NCI-H146 (cell line): Measurements from ENCODE around the gene MYL5.
A peak's percentile ranks its signal among the peaks of the same experiment; 100 is the strongest.

Source experiments
- DNase-seq: peaks from one replicate; lab custom pipeline; 2025; lab: John Stamatoyannopoulos, UW

MYL5 gene

DNA sequence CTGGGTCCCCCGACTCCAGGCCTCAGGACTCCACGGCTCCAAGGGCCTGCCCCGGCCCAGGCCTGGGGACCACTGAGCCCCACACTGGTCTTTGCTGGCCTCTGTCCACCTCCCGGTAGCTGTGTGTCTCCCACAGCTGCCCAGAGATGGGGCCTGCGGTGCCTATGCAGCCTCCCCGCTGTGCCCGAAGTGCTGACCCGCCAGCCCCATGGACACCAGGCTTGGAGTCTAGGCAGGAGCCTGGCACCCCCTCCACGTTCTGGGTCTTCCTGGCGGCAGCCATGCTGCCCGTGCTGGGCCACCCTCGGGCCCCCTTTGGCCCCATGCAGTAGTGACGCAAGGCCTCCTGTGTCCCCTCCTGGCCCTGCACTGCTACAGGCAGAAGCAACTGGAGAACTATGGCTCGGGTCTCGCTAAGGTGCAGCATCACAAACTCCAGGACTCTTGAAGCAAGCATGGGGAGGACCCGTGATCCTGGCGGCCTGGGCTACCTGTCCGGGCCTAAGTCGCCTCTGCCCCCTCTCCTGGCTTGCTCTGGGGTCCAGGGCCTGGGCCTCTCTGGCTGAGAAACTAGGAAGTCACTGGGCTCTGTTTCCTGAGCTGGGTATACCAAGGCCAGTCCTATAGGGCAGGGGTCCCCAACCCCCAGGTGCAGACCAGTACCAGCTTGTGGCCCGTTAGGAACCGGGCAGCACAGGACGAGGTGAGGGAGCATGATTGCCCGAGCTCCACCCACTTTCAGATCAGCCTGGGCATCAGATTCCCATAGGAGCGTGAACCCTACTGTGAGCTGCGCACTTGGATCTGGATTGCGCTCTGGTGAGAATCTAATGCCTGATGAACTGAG, 917 bp downstream of the MYL5 start:
- no peak for DNase-seq

DNA sequence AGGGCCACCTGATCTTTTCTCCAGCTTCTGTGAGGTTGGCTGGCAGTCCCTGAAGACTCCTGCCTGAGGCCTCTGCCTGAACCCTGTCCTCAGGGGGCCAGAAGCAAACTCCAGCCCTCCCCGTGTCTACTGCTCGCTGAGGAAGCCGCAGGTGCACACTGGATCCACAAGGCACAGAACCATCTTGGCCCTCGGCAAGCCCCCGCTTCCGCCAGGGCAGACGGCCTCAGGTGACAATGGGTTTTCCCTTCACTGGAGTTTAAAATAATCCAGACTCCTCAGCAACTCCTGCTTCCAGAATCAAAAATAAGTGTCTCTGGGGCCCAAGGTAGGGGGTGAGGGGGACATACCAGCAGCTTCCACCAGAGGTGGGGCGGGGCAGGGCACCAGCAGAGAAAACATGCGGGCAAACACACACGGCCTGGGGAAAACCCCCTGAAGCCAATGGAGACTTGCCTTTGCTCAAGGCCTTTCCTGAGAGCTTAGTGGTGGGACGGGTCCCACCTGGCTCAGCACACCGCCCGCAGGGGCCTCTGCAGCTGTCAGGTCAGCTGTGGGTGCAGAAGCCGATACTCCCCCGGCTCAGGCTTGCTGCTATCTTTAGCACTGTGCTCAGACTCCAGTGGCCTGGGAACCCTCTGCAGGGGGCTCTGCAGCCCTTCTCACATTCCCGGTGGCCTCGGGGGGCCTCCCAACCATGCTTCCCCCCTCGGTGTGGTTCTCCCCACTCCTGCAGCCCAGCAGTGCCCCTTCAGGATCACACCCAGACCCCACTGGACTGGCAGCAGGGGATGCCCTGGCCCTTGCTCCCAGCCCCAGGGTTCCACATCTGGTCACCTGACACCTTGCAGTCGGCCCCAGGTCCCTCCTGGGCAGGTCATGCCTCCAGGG, 1.9 kb downstream of the MYL5 start:
- DNase-seq: no peak

DNA sequence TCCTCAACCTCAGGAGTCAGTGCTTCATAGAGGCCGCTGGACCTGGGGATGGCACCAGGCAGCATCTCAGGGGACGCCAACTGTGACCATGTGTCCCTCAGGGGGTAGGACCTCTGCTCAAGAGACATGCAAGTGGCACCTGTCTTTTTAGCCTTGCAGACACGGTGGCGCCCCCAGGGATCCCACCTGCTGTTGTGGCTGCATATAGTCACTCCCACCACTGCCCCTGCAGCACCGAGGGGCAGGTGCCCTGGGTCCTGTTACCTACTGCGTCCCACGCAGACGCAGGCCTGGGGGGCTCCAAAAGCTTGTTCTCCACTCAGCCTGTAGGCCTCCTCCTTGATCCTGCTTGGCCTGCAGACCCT, 2.5 kb downstream of the MYL5 start:
- DNase-seq: peak; percentile 41

DNA sequence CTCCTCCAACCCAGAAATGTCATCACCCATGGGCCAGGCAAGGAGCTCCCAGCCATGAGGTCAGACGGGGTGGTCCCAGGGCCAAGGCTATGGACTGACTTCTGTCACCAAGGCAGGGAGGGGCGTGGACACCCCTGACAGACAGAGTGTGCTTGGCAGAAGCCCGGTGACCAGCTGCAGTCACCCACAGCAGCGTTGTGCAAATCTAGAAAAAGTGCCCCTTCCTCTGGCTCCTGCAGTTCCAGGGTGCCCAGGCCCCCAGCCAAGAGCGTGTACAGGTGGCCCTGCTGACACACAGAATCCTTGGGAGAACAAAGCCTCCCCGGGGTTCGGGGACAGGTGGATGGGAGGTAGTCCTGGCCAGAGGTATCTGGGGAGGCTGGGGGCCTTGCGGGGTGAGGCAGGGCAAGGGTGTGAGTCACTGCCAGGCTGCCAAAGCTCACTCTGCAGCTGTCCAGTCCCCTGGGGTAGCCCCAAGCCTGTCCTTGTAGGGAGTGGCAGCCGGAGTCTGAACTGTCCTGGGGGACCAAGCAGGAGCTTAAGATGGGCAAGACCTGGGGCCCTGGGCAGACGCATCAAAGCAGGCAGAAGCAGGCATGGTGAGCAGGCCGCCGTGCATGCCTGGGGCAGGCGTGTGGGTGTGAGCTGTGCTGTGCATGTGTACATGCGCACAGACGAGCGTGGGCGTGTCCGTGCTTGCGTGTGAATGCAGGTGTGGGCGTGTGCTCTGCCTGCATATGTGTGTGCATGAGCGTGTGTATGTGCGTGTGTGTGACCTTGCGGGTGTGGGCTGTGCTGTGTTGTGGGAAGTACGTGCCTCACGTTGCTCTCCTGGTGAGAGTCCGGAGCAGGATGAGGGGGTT, 3.3 kb downstream of the MYL5 start:
- peak; percentile 86 for DNase-seq

DNA sequence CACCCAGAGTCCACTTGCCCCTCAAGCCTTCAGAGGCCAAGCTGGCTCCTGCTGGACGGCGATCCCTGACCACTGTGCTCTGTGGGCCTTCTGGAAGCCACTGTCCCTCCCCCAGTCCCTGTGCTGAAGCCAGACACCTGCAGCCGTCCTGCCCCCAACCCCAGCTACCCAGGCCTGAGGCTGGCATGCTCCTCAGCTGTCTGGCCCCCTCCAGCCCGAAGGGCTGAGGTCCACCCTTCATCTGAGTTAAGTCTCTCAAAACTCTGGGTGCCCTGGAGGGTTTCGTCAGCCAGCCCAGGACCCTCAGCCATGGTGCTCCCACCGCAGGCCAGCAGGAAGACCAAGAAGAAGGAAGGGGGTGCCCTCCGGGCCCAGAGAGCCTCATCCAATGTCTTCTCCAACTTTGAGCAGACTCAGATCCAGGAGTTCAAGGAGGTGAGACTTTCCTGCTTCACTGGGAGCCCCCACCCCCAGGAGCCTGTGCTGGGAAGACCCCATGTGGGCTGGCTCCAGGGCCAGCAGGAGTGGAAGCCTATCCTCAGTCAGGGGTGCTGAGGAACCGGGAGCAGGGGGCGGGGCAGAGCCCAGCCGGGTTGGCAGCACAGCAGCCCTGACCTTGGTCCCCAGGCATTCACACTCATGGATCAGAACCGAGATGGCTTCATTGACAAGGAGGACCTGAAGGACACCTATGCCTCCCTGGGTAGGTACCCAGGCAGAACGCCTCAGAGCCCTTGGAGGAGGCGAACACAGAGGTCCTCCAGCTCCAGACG, 4.2 kb downstream of the MYL5 start:
- no peak for DNase-seq

DNA sequence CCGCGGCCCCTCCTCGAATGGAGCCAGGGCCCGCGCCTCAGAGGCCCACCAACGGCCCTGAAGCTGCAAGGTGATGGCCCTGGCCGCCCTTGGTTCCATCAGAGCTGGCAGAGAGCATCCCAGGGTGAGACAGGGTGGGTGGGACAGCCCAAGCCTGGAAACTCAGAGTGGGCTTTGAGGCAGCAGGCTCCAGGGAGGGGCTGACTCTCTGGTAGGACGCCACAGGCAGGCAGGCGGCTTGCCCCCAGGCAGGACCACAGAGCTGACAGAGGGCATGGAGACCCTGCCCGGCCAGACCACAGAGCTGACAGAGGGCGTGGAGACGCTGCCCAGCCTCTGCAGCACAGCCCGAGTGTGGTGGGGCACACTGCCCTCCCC, 4.8 kb downstream of the MYL5 start:
- DNase-seq: no peak

DNA sequence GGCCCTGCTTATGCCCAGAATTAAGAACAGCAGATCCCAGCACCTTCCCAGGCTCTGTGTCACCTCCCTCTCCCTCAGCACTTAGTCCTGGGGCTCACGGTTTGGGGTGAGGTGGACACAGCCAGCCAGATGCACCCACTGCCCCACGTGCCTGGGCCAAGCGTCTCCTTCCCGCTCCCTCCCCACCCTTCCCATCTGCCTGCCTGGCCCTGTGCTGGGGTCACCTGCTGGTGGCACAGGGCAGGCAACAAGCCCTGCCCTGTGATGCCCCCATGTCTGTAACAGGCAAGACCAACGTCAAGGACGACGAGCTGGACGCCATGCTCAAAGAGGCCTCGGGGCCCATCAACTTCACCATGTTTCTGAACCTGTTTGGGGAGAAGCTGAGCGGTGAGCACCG, 5.3 kb downstream of the MYL5 start:
- DNase-seq: no peak

DNA sequence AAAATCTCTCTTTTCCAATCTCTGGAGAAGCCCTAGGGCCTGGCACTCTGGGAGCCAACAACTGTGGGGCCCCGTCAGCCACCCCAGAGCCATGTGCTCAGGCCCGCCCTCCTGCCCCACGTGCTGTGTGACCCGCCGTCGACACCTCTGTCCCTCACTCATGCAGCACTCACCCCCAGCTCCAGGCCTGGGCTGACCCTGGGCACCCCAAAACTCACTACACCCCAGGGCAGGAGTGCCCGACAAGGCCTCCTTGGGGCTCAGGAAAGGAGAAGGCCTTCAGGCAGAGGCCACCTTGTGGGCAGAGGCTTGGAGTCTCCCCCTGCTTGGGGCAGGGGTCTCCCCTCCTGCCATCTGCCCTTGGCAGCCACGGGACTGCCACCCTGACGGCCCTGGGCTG, 5.7 kb downstream of the MYL5 start:
- no peak for DNase-seq

DNA sequence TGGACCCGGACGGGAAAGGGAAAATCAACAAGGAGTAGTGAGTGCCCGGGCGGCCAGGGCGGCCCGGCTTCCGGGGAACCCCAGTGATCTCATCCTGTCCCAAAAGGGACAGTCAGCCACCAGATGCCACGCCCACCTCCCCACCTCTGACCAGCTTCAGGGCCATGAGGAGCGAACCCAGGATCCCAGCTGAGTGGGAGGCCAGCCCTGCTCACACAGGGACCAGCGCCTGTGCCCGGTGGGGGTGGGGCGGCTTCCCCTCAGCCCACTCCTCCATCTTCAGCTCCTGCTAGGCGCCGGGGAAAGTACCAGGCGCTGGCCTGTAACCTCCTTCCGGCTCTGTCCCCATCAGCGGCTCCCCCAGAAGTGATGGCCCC, 6.2 kb downstream of the MYL5 start:
- no peak for DNase-seq

DNA sequence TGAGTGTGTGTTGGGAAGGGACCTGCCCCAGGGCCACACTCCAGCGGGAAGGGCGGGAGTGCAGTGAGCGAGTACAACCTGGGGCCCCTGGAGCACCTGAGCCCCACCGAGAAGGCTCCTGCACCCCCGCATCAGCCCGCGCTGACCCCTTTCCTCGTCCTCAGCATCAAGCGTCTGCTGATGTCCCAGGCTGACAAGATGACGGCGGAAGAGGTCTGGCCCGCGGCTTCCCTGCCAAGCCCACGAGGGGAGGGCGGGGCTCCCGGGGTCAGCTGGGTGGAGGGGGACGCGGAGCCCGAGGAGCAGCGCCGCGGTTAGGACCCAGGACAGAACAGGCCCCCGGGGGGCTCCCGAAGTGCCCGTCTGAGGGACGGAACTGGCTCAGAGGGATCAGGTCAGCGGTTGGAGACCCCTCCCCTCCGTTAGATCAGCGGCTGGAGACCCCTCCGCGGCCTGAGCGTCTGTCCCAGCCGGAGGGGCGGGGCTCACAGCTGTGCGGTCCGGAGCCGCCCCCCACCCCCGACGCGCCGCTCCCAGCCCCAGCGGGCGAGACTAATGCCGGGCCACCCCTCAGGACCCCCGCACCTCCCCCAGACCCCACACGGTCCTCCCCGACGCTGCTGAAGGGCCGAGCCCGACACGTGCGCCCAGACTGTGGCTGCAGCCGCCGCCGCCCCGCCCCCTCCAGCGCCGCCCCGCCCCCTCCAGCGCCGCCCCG, 6.7 kb downstream of the MYL5 start:
- peak; percentile 57 for DNase-seq

DNA sequence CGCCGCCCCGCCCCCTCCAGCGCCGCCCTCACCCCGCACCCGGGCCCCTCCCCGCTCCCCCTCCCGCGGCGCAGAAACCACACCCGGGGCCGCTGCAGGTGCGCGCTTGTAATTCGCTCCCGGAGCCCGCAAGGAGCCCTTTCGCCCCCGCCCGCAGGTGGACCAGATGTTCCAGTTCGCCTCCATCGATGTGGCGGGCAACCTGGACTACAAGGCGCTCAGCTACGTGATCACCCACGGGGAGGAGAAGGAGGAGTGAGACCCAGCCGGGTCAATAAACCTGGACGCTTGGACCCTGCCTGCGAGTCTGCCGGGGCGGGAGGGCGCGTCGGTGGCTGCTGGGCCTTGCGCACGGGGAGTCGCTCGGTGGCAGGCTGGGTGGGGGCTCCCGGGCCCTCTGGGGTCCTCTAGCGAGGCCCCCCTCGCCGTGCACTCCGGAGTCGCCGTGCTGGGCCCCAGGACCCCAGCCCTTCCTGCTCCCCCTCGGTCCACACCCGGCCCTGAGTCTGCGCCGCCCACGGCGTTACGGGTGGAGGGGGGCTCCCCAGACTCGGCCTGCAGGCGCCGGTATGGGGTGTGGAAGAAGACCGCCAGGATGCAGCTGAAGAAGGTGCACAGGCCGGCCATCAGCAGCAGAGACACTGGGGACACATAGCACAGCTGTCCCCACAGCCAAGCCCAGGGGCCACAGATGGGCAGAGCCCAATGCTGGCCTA, 7.6 kb downstream of the MYL5 start:
- peak; percentile 93 for DNase-seq

DNA sequence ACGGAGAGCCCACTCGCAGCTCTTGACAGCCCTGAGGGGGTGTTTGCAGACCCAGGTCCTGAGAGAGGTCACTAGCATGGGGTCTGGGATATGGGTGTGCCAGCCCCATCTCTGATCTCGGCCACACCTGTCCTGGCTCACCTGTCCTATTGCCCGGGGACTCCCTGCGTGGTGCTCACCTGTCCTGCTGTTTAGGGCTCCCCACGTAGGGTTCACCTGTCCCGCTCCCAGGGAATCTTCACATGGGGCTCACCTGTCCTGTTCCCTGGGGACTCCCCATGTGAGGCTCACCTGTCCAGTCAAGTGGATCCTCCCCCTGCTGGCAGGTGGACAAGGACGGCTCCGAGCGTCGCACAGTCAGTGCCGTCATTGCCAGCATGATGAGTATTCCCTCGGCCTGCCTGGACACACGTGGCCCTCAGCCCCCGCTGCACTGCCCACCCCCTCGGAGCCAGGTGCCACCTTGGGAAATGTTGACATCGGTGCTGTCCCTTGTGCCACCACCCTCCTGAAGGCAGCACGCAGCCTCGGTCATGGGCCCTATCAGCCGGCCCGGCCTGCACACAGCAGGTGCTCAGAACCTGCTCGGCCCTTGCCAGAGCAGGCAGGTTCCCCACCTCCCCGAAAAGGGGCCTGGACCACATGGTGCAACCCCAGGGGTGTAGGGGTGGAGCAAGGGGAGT, 8.3 kb downstream of the MYL5 start:
- DNase-seq: peak; percentile 90

DNA sequence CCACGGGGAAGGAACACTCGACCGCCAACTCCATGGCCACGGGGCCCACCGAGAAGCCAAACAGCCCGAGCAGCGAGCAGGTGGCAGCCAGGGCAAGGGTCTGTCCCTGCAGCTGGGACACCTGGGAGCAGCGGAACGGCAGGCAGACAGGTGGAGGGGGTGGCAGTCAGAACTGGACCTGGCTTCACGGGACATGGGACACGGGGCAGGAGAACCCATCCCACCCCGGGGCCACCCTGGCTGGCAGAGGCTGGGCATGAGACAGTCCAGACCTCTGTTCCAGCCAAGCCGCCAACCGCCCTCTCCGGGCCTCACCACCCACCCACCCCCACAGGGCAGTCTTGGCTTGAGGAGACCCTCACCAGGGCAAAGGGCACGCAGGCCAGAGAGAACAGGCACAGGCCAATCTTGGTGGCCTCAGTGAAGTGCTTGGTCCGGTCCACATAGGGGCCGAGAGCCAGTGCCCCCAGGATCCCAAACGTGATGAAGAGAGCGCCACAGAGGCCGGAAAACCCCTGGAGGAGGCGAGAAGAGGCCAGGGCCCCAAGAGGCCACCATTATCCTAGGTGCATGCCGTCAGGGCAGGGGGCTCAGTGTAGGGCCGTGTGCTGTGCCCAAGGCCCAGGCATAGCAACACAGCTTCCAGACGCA, 9.0 kb downstream of the MYL5 start:
- no peak for DNase-seq

DNA sequence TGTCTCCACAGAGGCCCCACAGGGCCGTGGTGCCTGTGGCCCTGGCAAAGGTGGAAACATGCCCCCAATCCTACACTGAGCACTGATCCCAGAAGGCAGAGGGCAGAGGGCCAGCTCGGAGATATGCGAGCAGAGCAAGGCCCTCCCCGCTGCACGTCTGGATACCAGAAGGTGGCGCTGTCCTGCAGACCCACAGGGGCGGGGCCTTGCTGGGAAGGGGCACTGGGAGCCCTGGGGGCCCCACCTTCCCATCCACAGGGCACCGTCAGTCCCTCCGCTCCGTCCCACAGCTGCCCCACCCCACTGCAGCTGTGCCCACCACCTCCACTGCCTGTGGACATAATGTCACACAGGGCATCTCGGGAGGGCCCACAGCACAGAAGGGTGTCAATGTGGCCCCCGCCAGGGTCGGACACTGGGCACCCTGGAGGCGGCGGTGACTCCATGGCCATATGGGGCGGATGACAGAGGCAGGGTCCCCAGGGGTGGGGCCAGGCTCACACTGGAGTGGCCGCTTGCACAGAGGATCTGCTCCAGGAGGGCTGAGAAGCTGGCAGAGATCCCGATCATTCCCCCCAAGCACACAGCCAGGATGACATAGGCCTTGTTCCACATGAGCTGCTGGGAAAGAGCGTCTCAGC, 9.8 kb downstream of the MYL5 start:
- peak; percentile 42 for DNase-seq

DNA sequence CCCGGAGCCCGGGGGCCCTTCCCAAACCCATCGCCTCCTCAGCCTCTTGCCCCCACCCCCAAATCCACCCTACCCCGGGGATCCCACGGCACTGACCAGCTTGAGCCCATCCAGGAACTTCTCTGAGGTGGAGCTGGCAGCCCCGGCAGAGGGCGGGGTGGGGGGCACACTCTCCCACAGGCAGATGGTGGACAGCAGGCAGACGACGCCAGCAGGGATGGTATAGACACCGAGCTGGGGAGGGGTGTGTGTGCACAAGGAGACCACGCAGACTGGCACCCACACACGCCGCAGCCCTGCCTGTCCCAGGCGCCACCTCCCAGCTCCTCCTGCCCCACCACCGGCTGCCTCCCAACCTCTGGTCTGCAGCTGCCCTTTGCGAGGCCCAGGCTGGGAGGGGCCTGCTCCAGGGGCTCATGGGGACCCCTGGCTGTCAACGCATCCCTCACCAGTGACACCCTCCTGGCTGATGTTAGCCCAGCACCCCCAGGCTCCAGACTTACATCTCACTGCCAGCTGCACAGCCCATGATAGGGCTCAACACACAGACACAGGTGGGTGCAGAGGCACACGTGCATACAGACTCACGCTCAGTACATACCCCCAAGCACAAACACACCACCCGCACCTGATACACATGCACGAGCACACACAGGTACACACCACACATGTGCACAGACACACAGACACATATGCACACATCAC, 10.4 kb downstream of the MYL5 start:
- no peak for DNase-seq

DNA sequence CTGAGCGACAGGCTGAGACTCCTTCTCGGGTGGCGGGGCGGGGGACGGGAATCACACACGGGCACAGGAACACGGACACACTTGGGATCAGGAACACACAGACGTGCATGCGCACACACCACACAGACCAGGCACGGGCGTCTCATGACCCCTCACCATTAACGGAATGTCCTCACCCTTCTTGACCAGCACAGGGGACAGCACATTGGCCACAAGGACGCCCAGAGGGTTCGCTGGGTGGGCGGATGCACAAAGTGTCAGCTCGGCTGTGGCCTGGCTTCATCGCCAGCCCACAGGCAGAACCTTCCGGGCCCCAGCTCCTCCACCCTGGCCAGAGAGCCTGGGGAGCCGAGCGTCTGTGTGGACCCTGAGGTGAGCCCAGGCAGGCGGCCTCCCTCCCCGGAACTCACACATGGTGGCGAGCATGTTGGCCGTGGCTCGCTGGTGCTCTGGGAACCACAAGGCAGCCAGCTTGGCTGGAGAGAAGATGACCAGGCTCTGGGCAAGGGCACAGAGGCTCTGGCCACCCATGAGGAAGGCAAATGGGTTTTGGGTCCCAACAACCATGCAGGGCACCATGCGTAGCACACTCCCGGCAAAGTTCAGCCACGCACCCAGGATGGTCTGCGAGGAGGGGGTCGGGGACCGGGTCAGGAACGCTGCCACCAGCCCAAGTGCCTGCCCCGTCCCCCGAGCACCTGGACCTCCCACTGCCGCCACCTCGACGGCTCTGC, 11.5 kb downstream of the MYL5 start:
- no peak for DNase-seq

DNA sequence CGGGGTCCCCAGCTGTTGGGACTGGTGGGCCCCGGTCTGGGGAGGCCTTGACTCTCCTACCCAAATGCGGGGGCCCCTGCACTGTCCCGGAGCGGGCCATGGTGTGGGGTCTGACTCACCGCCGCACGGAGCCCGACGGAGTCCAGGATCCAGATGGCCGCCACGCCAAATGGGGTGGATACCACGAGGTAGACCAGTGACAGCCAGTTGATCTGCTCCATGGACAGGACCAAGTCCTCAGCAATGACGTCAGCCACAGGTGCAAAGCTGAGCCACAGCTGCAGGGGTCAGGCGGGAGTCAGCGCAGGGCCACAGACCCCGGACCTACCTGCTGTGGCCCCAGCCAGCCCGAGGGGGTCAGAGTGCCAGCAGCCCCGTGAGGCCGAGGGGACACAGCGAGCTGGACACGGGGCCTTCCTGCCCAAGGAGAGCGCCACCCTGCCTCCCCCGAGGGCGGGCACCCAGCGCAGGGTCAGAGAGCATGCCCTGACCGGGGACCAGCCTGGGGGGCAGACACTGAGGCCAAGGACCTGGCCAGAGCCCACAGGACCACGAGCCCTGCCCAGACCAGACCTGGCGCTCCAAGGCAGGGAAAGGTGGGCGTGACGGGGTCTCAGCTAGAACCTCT, 12.2 kb downstream of the MYL5 start:
- DNase-seq: no peak
